Vagina (tissue), 2 donors: Measurements from ENCODE around the gene STIL. TPM values are rescaled to one million over a fixed set of nuclear protein-coding genes. Genes with fewer than 3 reads are reported as not detected.
"Not testable (repeated sequence)": the region's sequence is repeated elsewhere in the genome, so short reads cannot be mapped to it uniquely, and the experiment has no call there.

Source experiments
- DNase-seq, 2 donors: peaks; one replicate each; pipeline ENCODE4 v3.0.0-alpha.2; 2017; ENCODE audit errors: extremely low spot score in 2 of 2
- H3K27ac ChIP-seq: fragments of 200-600 bp; sonication (generic); one replicate; pipeline ENCODE4 v1.5.1; 2019
- H3K27me3 ChIP-seq: fragments of 200-600 bp; sonication (generic); one replicate; pipeline ENCODE4 v1.5.1; 2019
- H3K36me3 ChIP-seq, 2 donors: fragments of 200-600 bp; sonication (generic); one replicate each; pipeline ENCODE4 v1.5.1; 2017 to 2019
- H3K4me1 ChIP-seq: fragments of 200-600 bp; sonication (generic); one replicate; pipeline ENCODE4 v1.5.1; 2019
- H3K4me3 ChIP-seq, 2 donors: fragments of 200-600 bp; sonication (generic); 1 replicate in 1 of 2; 2 replicates in 1 of 2; pipeline ENCODE4 v1.5.1; 2016 to 2019
- H3K9me3 ChIP-seq: fragments of 200-600 bp; sonication (generic); one replicate; pipeline ENCODE4 v1.5.1; 2019
- CTCF ChIP-seq, 3 experiments: fragments of 450-650 bp in 2 of 3; fragments of 200-600 bp in 1 of 3; sonication (generic) in 1 of 3; IDR thresholded peaks; one replicate each; pipeline ENCODE4 v1.5.1; 2017 to 2019; ENCODE audit warnings: antibody characterized with exemption in 3 of 3, mild to moderate bottlenecking in 2 of 3, moderate library complexity in 2 of 3
- POLR2A ChIP-seq, 2 donors: fragments of 450-650 bp; IDR thresholded peaks; one replicate each; pipeline ENCODE4 v1.6.1; 2017; ENCODE audit warnings: antibody characterized with exemption in 2 of 2, mild to moderate bottlenecking in 2 of 2, moderate library complexity in 2 of 2
- POLR2AphosphoS5 ChIP-seq, 2 donors: sonication (generic); formaldehyde crosslinking; IDR thresholded peaks; one replicate each; pipeline ENCODE4 v1.9.0; 2017; ENCODE audit warnings: antibody characterized with exemption in 2 of 2, mild to moderate bottlenecking in 2 of 2, low read depth in 1 of 2; ENCODE audit not compliant: insufficient read depth in 1 of 2
- intact Hi-C: fragments of 100-400 bp; cut with DNase I; formaldehyde crosslinking; loops from one replicate; pipeline ENCODE4 v1.15.1; 2023
- total RNA-seq: library from RNA; depleted of rRNA; stranded (reverse); fragments of >200 nt; gene quantifications from one replicate; pipeline ENCODE4 v1.2.3, GENCODE V29; 2016

Gene STIL
- total RNA-seq, 1 donor from 2014 or later, result 3.9 TPM

GRCh38 chr1:47323599-47324031, 9.7 kb upstream of the STIL start:
- Histone ChIP-seq H3K4me1 (no peaks in the 10 kb centered on the region), H3K27ac (no peak overlapping the region), H3K4me3 (no peak overlapping the region), H3K27me3 (no peaks in the 10 kb centered on the region), H3K36me3 (no peaks in the 10 kb centered on the region), H3K9me3 (no peaks in the 10 kb centered on the region)
- DNase-seq, result no peak
- TF ChIP-seq POLR2AphosphoS5 (IDR thresholded peaks at IDR 0.05; ENCODE audit: insufficient read depth in 1 of 2, low read depth in 1 of 2) (no peak), POLR2A (IDR thresholded peaks at IDR 0.05) (no peak), CTCF (IDR thresholded peaks at IDR 0.05) (no peak)
- intact Hi-C loops, result no loop called here

- H3K27ac ChIP-seq, H3K9me3 ChIP-seq, DNase-seq, H3K27me3 ChIP-seq, intact Hi-C loops, H3K4me3 ChIP-seq, H3K4me1 ChIP-seq, H3K36me3 ChIP-seq: not testable (repeated sequence)
Observed at GRCh38 chr1:47319968-47320367, 6.0 kb upstream of the STIL start.

GRCh38 chr1:47317841-47318240, 3.9 kb upstream of the STIL start:
- intact Hi-C loops, result no loop called here
- H3K4me3 ChIP-seq, result no peak overlapping the region

GRCh38 chr1:47309427-47309826, 4.5 kb downstream of the STIL start:
- Histone ChIP-seq H3K4me1 (peaks cover 10% of the 10 kb centered on the region), H3K4me3 (no peak overlapping the region), H3K9me3 (no peaks in the 10 kb centered on the region), H3K36me3 (no peaks in the 10 kb centered on the region), H3K27me3 (no peaks in the 10 kb centered on the region), H3K27ac (no peak overlapping the region)
- no peak for DNase-seq
- intact Hi-C loops, result no loop called here
- TF ChIP-seq POLR2AphosphoS5 (IDR thresholded peaks at IDR 0.05; ENCODE audit: insufficient read depth in 1 of 2, low read depth in 1 of 2) (no peak), POLR2A (IDR thresholded peaks at IDR 0.05) (no peak), CTCF (IDR thresholded peaks at IDR 0.05) (no peak)

More at GRCh38 chr1:47317841-47318240, 3.9 kb upstream of the STIL start:
- no peak overlapping the region for H3K27ac ChIP-seq
- H3K36me3 ChIP-seq, result no peaks in the 10 kb centered on the region
- H3K27me3 ChIP-seq, result no peaks in the 10 kb centered on the region
- H3K4me1 ChIP-seq, result peaks cover 10% of the 10 kb centered on the region
- no peak for TF ChIP-seq CTCF (IDR thresholded peaks at IDR 0.05)
- TF ChIP-seq POLR2AphosphoS5 (IDR thresholded peaks at IDR 0.05; ENCODE audit: insufficient read depth in 1 of 2, low read depth in 1 of 2), result no peak
- no peak for TF ChIP-seq POLR2A (IDR thresholded peaks at IDR 0.05)
- no peak for DNase-seq
- H3K9me3 ChIP-seq, result no peaks in the 10 kb centered on the region

- Histone ChIP-seq H3K4me3 (no peak overlapping the region), H3K9me3 (no peaks in the 10 kb centered on the region), H3K27ac (no peak overlapping the region), H3K36me3 (no peaks in the 10 kb centered on the region), H3K4me1 (no peaks in the 10 kb centered on the region), H3K27me3 (no peaks in the 10 kb centered on the region)
- TF ChIP-seq CTCF (IDR thresholded peaks at IDR 0.05) (no peak), POLR2A (IDR thresholded peaks at IDR 0.05) (no peak), POLR2AphosphoS5 (IDR thresholded peaks at IDR 0.05; ENCODE audit: insufficient read depth in 1 of 2, low read depth in 1 of 2) (no peak)
- intact Hi-C loops, result no loop called here
- DNase-seq, result no peak
Observed at GRCh38 chr1:47302472-47302871, 11.5 kb downstream of the STIL start.
